DMS153 treated with DMSO at 0.1 percent for 48 hours (cell line): ENCODE measurements around the gene PDZD7.
"Not testable (repeated sequence)": the region's sequence is repeated elsewhere in the genome, so short reads cannot be mapped to it uniquely, and the experiment has no call there.

Experiments used
- DNase-seq: peaks from one replicate; lab custom pipeline; 2025; ENCODE audit not compliant: unreplicated experiment; lab: John Stamatoyannopoulos, UW

The PDZD7 gene

DNA sequence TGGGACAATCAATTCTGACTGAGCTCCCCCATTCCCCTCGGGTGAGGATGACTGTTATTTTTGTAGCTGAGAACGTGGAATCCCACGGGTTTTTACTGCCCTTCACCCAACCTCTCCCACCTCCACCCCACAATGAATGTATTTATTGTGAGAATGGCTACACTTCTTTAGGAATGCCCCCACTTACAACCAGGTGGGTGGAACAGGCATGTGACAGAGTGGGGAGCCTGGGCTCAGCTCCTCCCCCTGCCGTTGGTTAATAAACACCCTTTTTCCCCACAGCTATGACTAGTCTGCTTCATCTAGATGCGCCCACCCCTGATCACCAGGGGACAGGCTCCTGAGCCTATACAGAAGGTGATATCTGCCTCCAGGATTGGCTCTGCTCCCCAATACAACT is 45.6 kb downstream of the PDZD7 start:
- no peak for DNase-seq

DNA sequence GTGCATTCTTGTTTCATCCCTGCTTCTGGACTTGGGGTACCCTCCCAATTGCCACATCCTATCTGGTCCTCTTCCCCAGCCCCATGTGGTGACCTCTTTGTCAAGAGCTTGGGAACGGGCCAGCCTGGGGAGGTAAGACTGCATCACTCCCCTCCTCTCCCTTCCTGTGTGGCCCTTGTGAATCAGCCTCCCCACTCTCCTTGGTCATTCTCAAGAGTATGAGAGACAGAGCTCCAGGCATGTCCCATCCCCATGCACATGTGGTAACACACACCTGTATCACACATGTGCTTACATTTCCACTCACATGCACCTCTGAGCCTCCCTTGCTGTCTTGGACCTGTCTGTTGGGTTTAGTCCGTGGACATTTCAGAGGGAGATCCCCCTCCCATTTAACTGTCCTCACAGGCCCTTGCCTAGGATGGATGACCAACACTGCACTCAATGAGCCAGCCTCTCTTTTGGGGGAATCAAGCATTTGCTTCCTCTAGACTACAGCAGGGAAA is 46.2 kb downstream of the PDZD7 start:
- DNase-seq = no peak

DNA sequence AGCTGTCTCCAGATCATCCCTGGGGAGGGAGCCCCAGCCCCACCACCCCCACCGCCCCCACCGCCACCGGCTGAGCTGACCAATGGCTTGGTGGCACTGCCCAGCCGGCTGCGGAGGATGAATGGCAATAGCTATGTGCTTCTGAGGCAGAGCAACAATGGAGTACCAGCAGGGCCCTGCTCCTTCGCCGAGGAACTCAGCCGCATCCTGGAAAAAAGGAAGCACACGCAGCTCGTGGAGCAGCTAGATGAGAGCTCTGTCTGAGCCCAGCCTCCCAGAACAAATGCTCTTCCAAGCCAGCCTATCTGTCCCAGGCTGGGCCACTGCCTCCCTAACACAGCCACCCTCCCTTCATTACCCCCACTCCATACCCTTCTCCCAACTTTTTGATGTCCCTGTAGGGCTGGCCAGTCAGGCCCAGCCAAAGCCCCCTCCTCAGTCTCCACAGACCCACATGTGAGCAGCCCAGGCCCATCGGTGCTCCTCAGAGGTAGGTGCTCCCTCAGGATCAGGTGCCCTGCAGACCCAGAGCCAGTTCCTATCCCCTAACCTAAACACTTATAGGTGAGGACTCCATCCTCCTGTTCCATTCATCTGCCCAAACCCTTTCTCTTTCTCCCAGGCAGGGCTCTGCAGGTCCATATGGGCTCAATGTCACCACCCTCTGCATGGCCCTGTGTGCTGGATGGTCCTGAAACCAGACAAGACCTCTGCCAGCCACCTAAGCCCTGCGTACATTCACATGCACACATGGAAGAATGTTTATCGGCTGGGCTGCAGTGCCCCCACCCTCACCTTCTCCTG is 46.9 kb downstream of the PDZD7 start:
- no peak for DNase-seq

DNA sequence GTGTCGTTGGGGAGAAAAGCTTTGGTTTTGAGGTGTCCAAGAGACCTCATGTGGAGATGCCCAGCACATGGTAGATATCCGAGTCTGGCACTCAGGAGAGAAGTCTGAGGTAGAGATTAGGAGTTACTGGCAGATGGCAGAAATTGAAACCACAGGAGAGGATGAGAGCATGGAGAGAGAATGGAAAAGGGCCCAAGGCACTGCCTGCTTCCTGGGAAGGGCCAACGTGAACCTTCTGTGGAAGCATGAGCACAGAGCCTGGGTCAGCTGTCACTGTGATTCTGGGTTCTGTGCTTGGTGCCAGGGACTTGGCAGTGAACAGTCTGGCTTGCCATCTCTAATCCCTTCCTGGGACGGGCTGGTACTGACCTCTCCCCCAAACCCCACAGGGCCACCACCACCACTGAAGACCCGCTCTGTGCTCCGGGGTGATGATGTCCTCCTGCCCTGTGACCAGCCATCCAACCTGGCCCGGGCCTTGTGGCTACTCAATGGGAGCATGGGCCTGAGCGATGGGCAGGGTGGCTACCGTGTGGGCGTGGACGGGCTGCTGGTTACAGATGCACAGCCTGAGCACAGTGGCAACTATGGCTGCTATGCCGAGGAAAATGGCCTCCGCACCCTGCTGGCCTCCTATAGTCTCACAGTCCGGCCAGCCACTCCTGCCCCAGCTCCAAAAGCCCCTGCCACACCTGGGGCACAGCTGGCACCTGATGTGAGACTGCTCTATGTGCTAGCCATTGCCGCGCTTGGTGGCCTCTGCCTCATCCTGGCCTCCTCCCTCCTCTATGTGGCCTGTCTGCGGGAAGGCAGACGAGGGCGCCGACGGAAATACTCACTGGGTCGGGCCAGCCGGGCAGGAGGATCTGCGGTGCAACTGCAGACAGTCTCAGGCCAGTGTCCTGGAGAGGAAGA is 47.8 kb downstream of the PDZD7 start:
- no peak for DNase-seq

DNA sequence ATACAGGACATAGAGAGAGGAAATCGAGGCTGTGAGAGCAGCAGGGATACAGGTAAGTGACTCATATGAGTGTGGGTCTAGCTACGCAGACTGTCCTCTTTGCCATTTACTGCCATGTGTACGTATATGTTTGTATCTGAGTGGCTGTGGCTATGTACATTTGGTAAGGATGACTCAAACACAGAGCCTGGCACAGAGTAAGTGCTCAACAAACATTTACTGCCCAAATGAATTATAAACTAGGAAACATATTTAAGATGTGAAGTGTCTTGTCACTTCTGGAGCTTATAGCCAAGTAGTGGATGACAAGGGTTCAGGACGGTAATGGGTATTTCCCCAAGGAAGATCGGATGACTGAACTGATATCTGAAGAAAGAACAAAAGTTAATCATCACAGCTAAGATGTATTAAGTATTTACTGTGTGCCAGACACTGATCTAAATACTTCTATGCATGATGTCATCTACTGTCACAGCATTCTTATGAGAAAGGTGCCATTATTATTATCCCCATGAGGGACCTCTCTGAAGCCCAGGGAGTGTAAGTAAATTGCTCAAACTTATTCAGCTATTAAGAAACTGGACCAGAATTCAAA is 49.7 kb downstream of the PDZD7 start:
- no peak for DNase-seq

DNA sequence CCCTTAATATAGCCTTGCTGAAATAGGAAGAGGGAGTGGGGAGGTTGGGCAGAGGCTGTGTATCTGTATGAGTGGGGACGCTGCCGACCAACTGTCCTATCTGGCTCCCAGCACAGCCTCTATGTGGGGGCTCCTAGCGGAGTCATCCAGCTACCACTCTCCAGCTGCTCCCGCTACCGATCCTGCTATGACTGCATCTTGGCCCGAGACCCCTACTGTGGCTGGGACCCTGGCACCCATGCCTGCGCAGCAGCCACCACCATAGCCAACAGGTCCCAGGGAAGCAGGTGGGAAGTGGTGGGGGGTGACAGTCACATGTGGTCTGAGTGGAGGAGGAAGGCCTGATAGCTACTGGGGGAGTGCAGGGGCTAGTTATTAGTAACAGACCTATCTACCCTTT is 50.2 kb downstream of the PDZD7 start:
- no peak for DNase-seq

DNA sequence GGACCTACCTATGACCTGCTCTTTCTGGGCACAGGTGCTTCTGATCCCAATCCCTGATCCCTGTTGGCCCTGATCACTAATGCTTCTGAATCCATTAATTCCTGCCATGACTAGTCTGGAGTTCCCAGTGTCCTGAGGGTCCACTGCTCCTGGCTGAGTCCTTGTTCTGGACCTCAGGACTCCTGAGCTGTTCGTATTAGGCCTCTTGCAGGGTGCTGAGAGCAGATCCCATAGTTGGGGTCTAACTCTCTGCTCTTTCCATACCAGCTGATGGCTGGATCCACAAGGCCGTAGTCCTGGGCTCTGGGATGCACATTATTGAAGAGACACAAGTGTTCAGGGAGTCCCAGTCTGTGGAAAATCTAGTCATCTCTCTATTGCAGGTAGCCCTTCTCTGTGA is 50.6 kb downstream of the PDZD7 start:
- no peak for DNase-seq

DNA sequence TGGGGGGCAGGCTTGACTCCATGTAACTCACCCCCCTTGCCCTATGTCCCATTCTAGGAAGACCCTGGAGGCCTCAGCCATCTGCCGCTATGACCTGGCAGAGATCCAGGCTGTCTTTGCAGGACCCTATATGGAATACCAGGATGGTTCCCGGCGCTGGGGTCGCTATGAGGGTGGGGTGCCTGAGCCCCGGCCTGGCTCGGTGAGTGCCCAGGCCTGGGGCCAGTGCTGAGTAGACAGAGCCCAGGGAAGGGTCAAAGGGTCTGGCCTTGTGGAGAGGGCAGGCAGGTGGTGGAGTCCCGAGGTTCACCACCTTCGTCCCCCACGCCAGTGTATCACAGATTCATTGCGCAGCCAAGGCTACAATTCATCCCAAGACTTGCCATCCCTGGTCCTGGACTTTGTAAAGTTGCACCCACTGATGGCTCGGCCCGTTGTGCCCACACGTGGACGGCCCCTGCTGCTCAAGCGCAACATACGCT is 51.1 kb downstream of the PDZD7 start:
- no peak for DNase-seq

DNA sequence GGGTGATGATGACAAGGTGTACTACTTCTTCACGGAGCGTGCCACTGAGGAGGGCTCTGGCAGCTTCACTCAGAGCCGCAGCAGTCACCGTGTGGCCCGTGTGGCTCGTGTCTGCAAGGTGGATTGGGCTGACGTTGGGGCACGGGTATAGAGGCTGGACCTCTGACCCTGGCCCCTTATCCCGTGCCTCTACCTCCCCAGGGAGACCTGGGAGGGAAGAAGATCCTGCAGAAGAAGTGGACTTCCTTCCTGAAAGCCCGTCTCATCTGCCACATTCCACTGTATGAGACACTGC is 52.1 kb downstream of the PDZD7 start:
- no peak for DNase-seq

DNA sequence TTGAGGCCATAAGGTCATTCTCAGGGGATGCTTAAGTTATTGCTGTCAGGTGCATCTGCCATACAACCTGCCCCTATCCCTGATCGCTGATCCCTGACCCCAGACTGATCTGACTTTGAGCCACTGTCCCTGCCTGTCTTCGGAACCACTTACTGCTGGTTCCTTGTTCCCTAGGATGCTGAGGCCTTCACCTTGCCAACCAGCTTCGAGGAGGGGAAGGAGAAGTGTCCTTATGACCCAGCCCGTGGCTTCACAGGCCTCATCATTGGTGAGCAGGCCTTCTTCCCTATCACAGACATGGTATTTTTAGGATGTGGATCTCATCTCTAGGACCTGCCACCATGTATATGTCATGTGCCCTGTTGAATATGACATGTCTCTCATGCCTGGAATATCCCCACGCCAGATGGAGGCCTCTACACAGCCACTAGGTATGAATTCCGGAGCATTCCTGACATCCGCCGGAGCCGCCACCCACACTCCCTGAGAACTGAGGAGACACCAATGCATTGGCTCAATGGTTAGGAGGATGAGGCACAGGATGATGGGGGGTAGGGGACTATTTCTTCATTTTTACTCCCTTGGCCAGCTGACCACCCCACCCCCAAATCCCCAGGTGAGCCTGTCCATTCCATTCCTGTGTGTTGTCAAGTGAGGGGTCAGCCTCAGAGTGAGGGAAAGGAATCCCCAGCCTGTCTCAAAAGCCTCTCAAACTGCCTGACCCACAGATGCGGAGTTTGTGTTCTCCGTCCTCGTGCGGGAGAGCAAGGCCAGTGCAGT is 52.6 kb downstream of the PDZD7 start:
- DNase-seq = no peak

DNA sequence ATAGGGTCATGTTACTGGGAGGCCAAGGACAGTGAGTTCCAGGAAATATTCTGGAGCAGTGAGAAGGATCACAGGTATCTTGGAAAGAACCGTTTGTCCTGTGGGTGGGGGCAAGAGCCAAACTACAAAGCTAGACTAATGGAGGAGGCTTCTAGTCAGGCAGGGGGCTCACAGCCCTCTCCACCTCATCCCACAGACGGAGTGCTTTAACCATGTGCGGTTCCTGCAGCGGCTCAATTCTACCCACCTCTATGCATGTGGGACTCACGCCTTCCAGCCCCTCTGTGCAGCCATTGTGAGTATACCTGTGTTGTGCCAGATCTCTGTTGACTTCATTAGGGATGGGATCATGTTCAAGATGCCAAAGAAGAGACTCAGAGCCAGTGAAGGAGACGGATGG is 53.5 kb downstream of the PDZD7 start:
- no peak for DNase-seq

DNA sequence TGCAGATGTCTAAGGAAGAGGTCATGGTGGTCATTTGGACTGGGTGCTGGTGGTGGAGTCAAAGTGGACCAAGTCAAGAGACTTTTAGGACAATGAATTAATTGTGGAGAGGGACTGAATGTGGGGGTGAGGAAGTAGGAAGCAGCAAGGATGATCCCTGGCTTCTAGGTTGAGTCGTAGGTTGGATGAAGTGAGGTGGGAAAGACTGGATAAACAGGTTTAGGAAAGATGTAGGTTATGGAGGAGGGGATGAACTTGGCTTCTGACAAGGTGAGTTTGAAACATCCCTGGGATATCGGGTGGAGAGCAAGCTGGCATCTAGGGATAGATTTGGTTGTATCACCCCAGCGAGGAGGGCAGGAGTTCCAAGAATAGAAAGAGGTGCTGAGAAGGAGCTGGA is 54.0 kb downstream of the PDZD7 start:
- no peak for DNase-seq

DNA sequence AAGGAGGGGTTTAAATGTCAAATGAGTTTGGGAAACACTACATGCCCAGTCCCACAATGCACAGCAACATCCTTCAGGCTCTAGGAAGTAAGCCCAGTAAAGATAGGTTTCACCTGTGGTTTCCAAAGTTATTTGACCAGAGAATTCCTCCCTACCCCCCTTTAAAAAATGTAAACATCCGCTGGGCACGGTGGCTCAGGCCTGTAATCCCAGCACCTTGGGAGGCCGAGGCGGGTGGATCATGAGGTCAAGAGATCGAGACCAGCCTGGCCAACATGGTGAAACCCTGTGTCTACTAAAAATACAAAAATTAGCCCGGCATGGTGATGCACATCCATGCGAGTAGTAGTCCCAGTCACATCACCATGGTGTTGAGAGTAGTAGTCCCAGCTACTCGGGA is 55.5 kb downstream of the PDZD7 start:
- DNase-seq = not testable (repeated sequence)

DNA sequence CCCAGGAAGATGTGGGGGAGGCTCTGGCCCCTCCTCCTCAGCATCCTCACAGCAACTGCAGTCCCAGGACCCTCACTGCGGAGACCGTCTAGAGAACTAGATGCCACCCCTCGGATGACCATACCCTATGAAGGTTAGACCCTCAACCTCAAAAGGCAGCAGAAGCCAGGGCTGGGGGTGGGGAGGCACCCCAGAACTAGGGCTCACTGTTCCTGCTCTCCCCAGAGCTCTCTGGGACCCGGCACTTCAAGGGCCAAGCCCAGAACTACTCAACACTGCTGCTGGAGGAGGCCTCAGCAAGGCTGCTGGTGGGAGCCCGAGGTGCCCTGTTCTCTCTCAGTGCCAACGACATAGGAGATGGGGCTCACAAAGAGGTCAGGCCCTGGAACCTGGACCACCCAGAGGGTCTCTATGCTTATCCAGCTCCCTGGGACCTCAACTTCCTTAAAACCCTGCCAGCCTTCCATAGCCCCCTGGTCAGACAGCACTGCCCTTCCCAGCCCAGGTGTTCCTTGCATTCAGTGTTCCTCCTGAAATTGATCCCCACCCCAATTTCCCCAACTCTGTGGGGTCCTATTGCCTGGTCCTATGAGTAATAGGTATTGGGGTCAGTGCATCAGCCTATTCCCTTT is 57.9 kb downstream of the PDZD7 start:
- no peak for DNase-seq

DNA sequence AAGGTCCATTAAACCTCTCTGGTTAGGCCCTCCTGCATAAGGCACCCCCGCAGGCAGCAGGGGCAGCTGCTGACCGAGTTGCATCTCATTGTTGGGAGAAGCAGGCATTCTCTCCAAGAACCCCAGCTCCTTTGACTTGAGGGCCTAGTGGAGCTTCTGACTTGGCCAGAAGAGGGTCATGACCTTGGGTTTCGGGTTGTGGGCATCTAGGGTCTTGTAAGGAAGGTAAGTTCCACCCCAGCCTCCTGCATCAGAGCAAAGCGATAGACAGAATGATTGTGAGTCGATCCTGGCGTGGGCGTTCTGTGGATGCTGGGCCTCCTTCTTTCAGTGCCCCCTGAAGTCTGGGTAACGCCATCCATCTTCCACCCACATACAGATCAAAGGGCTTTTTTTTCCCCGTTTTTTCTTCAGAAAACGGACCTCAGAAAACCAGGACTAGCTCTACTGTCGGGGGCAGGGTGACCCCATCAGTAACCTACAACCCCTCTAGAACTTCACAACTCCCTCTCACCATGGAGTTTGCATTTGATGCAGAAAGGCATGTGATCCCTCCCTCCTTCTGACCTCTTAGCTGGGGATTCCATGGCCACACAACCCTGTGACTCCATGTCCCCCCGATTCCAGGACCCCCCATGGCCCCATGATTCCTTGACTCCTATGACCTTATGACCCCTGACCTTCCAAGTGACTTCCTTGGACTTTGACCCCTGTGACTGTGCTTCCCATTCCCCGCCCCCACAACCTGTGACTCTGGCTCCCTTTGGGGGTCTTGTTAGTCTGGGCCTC is 58.6 kb downstream of the PDZD7 start:
- DNase-seq = no peak

DNA sequence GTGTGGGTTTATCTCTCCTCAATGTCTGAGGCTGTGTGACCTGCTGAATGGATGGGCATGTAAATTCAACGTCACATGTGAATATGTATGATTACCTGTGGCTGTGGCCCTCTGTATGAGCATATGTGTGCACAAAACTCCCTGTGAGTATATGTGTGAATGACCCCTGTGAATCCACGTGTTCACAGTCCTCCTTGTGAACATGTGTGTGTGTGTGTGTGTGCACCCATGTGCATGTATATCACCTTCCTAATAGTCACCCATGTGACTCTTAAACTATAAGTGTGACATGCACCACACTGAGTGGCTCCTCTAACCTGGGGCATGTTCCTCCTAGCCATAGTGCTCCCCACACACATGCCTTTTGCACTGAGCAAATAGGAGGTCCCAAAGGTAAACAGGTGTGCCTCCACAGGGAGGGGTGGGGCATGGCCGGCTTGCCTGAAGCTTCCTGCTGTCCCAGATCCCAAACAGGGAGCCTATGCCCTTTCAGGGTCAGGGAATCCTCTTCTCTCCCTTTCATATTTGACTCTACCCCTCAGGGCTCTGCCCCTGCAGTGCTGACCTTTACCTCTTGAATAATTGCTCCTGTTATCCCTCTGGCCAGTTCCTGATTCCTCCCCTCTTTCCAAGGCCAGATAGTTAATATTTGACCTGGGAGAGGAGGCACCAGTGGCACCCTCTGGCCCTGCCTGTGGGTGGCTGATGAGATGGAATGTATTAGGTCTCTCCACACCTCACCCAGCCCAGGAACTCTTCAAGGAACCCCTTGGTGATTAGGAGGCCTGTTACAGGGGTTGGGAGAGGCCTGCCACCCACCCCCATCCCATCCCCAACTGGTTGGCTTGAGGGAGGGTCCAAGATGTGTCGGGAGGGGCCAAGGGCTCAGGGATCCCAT is 59.8 kb downstream of the PDZD7 start:
- DNase-seq = no peak

DNA sequence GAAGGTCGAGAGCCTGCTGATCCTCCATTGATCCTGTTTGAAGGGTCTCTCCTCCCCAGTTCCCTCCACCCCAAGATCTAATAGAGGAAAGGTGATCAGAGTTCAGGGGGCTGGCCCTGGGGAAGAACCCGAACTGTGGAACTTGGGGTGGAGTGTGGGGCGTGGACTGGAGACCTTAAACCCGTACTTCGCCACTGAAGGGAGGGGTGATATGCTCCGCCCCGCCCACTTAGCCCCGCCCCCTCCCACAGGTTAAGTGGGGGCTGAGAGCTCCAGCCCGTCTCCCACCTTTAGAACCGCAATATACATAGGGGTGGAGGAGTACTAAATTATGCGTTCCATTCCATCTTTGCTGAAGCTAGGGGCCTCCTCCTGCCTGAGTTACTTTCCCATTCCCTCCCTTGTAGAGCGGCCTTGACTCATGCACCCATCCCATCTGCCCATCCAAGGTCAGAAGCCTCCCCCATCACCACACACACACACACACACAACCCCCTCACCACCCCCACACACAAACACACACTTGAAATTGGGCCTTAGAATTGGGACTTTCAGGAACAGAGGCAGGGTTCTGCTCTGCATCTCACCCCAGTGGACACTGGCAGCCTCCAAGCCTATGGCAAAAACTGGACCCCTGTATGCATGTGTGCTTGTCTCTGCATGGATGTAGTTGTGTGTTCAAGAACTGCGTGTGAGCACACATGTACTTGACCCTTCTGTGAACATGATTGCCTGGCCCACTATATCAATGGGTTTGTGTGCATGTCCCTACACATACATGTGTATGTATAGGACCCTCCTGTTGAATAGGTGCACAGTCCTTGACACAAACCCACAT is 60.6 kb downstream of the PDZD7 start:
- DNase-seq = peak; percentile 29
